RPMI7951 (cell line): ENCODE data around the gene NMRK1. TPM values are rescaled to one million over a fixed set of nuclear protein-coding genes. Genes with fewer than 3 reads are reported as not detected.

Experiments
- DNase-seq: peaks from one replicate; pipeline ENCODE4 v3.0.0-alpha.2; 2012; ENCODE audit warnings: low read depth
- total RNA-seq: library from RNA; depleted of rRNA; stranded (reverse); fragments of >200 nt; shearing (Covaris generic); gene quantifications from 2 replicates; pipeline ENCODE4 v1.2.3, GENCODE V29; 2014

Gene NMRK1
- total RNA-seq, 1 experiment from 2014 or later: 7.6 TPM

DNA sequence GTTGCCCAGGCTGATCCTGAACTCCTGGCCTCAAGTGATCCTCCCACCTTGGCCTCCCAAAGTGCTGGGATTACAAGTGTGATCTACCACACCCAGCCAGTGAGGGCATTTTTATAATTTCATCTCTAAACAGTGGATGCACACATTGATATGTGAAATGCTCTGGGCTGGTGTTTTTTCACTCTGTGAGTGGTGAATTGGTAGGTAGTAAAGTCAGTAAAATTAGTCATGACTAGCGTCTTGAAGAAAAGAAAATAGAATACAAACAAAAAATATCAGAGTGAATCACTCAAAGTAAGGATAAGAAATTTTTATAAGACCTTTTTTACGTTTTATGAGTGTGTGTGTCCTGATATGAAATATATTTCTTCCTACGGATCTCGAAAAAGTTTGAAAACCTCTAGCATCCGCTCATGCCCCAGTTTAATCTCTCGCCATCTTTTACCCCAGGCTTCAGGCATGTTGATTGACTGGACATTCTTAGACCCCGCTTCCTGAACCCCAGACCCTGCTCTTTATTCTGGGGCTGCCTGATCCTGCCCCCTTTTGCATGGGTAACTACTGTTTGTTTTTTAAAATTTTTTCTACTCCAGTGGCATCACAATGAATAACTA lies 14.3 kb upstream of the NMRK1 start:
- DNase-seq: no peak

- DNase-seq: no peak
Measured at GRCh38 chr9:75101004-75101588, 13.1 kb upstream of the NMRK1 start.

GRCh38 chr9:75096796-75097195 lies 8.8 kb upstream of the NMRK1 start:
- no peak for DNase-seq

DNA sequence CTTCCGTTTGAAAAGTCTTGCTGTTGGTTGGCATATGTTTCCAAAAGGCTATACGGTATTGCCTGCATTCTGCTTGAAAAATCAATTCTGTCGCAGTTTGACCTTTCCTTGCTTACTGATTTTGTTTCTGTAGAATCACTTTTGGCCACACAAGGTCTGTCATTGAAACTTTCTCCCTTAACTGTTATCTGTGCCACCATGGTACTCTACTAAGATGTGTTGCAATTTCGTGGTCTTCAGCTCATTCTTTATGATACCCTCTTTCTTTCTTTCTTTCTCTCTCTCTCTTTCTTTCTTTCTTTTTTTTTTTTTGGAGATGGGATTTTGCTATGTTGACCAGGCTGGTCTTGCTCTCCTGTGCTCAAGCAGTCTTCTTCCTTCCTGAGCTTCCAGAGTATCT lies 4.8 kb upstream of the NMRK1 start:
- DNase-seq: no peak

DNA sequence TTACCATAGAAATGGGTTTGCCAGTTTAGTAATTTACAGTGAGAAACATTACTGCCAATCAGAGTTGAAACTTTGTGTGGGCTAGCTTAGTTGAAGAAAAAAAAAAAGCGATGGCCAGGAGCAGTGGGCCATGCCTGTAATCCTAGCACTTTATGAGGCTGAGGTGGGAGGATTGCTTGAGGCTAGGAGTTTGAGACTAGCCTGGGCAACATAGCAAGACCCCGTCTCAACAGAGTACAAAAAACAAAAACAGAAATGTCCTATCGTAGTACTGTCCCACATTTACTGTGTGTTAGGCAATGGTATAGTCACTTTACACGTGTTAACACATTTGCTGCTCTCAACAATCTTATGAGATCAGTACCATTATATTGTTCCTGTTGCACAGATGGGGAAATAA lies 2.6 kb upstream of the NMRK1 start:
- no peak for DNase-seq

DNA sequence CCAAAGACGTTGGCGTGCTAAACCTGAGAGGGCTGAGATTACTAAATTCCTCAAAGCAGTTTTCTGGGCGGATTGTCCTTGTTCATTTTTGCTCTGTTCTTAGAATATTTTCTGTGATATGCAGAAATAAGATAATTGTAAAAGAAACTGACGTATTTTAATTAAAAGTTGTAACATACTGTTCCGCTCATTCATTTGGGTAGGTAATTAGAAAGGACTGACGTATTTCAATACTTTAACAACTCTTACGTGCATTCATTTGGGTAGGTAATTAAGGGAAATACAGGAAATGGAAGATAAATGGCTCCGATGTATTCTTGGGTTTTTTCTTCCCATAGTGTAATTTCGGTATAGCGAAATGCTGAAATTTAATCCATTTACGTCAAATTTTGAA lies 1.4 kb upstream of the NMRK1 start:
- DNase-seq: no peak

GRCh38 chr9:75088646-75089372 lies 854 bp upstream of the NMRK1 start:
- DNase-seq: peak; percentile 63

DNA sequence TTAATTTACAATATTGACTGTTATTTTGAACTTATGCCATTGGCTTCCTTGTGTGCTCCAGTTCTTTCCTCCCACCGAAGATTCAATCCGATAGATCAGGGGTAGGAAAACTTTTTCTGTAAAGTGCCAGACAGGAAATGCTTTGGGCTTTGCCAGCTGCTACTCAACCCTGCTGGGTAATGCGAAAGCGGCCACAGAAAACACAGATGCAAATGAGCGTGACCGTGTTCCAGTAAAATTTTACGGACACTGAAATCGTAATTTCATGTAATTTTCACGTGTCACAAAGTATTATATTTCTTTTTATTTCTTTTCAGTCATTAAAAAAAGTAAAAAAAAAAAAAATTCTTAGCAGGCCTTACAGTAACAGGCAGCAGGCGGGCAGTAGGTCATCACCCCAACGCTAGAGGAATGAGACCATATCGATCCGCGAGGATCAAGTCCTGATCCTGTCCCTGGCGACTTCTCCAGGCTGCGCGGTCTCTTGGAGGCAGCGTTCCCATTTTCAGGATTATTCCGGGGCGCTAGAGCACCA lies 599 bp downstream of the NMRK1 start:
- DNase-seq: peak; percentile 59

DNA sequence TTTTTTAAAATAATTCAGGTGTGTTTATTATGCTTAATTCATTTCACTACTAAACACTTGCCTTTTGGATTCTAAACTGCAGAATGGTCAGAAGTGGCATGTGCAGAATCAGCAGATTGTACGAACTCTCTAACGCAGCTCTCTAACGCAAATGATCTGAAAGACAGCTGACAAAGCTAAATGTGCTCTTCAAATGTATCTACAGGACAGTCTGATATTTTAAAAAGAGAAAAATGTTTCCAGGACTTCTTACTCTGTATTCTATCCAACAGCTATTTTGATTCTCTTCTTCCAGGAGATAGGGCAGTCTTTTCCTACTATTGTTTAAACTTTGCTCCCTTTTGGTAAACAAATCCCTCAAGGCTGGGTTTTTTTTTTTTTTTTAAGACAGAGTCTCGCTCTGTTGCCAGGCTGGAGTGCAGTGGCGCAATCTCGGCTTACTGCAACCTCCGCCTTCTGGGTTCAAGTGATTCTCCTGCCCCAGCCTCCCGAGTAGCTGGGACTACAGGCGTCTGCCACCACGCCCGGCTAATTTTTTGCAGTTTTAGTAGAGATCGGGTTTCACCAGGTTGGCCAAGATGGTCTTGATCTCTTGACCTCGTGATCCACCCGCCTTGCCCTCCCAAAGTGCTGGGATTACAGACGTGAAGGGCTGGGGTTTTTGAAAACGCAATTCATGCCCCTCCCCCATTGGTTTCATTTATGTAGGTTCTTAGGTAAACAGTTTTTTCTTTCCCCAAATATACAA lies 1.2 kb downstream of the NMRK1 start:
- DNase-seq: no peak

DNA sequence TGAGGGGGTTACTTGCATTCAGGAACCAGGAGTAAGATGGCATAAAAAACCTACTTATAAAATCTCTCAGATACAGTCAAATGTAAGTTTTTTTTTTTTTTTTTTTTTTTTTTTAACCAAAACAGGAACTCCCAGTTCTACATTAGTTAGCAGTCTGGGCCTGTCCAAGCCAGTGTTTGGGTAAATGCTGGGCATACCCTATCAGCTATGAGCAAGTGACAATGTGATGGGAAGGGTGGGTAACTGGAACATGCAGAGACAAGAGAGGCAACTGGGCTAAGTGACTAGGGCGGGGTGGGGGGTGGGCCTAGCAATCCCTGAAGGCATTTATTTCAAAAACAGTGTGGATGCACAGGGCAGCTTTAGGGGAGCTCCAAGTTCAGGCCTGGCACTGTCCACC lies 2.3 kb downstream of the NMRK1 start:
- no peak for DNase-seq

- DNase-seq: no peak
Measured at GRCh38 chr9:75084081-75084672, 3.8 kb downstream of the NMRK1 start.

- no peak for DNase-seq
Measured at GRCh38 chr9:75083188-75083970, 4.6 kb downstream of the NMRK1 start.

GRCh38 chr9:75081632-75082031 lies 6.3 kb downstream of the NMRK1 start:
- no peak for DNase-seq

DNA sequence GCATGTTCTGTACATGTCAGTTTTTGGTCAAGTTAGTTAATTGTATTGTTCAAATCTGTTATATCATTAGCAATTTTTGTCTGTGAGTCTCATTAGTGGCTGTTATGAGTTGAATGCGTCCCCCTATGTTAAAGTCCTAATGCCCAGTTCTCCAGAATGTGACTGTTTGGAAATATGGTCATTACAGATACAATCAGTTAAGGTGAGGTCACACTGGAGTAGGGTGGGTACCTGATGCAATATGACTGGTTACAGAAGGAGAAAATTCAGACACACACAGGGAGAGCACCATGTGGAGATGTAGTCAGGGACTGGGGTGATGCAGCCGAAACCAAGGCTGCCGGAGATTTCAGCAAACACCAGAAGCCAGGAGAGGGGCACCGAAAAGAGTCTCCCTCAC lies 15.1 kb downstream of the NMRK1 start:
- no peak for DNase-seq

GRCh38 chr9:75071530-75072122 lies 16.3 kb downstream of the NMRK1 start:
- no peak for DNase-seq

- DNase-seq: no peak
Measured at GRCh38 chr9:75069171-75069570, 18.8 kb downstream of the NMRK1 start.

GRCh38 chr9:75067894-75068293 lies 20.1 kb downstream of the NMRK1 start:
- no peak for DNase-seq

DNA sequence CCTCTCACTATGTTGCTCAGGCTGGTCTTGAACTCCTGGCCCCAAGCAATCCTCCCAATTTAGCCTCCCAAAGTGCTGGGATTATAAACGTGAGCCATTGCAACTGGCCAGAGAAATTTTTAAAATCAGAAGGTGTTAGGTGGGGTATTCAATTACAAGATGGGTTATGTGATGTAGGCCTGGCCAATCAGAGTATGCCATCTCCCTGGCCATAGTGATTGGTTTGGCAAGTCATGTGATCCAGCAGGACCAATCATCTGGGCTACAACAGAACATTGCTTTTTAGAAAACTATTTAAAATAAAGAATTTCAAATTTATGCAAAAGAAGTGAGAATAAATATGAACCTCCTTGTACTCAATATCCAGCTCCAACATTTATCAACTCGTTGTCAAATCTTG lies 22.4 kb downstream of the NMRK1 start:
- DNase-seq: no peak

DNA sequence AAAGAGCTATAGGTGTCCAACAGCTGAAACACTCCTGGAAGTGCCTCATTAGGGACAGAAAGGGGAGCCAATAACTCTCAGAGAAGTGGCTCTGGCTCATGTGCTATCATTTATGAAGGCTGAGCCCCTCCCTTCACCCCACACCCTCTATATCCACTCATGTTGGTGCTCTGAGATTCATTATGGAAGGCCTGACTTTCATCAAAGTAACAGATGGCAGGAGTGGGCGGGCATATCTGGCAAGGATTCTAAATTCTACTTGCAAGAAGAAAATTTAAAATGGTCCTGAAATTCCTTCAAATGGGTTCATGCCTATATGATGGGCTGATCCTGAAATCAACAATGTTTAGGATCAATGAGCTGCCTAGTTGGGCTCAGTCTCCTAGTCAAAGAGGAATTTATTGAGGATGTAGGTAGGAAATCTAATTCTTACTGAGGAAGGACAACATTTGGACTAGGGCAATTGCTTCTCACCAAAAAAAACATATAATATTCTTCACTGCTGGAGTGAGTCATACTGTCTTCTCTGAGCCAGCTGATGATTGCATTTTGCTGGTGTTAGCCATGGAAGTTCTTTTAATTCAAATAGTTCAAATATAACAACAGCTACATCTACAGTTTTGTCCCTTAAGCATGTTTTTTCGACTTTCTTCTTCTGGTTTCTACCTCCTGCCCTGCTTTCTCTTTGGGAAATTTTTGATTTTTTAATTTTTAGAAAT lies 23.5 kb downstream of the NMRK1 start:
- DNase-seq: no peak
